KOPT-K1 (cell line): ENCODE results near the gene TRIM39.

Experiments
- H3K27ac ChIP-seq: fragments of 200-600 bp; sonication (generic); 2 replicates; pipeline ENCODE4 v1.5.1; 2016; ENCODE audit warnings: antibody characterized with exemption, mild to moderate bottlenecking, low read depth, low read length; ENCODE audit not compliant: poor library complexity, severe bottlenecking
- H3K36me3 ChIP-seq: fragments of 200-600 bp; sonication (generic); 2 replicates; pipeline ENCODE4 v1.5.1; 2017; ENCODE audit warnings: antibody characterized with exemption, mild to moderate bottlenecking, low read length, moderate library complexity; ENCODE audit not compliant: insufficient read depth
- H3K9me3 ChIP-seq: fragments of 200-600 bp; sonication (generic); 2 replicates; pipeline ENCODE4 v1.5.1; 2017; ENCODE audit warnings: antibody characterized with exemption, low read length, mild to moderate bottlenecking; ENCODE audit not compliant: insufficient read depth, poor library complexity, severe bottlenecking

TRIM39 gene

GRCh38 chr6:30321692-30322388 lies 4.9 kb upstream of the TRIM39 start:
- peaks cover 33% of the 10 kb centered on the region for H3K36me3 ChIP-seq
- no peak overlapping the region for H3K27ac ChIP-seq
- H3K9me3 ChIP-seq, result no peaks in the 10 kb centered on the region

- H3K27ac ChIP-seq, result no peak overlapping the region
- peaks cover 23% of the 10 kb centered on the region for H3K36me3 ChIP-seq
Observed at GRCh38 chr6:30322527-30323501, 3.9 kb upstream of the TRIM39 start.

GRCh38 chr6:30323806-30324205 lies 2.9 kb upstream of the TRIM39 start:
- Histone ChIP-seq H3K9me3 (no peaks in the 10 kb centered on the region), H3K27ac (no peak overlapping the region), H3K36me3 (peaks cover 13% of the 10 kb centered on the region)

More at GRCh38 chr6:30322527-30323501, 3.9 kb upstream of the TRIM39 start:
- H3K9me3 ChIP-seq, result no peaks in the 10 kb centered on the region

GRCh38 chr6:30325150-30325872 lies 1.4 kb upstream of the TRIM39 start:
- Histone ChIP-seq H3K27ac (peak overlapping the region; percentile 77), H3K36me3 (peaks cover 16% of the 10 kb centered on the region; the same call in 1 of the 2 replicates), H3K9me3 (no peaks in the 10 kb centered on the region)

GRCh38 chr6:30325873-30326525 lies 728 bp upstream of the TRIM39 start:
- Histone ChIP-seq H3K36me3 (peaks cover 23% of the 10 kb centered on the region), H3K27ac (peak overlapping the region; percentile 77), H3K9me3 (no peaks in the 10 kb centered on the region)

GRCh38 chr6:30327232-30327746 lies 562 bp downstream of the TRIM39 start:
- peak overlapping the region; percentile 77 for H3K27ac ChIP-seq
- H3K9me3 ChIP-seq, result no peaks in the 10 kb centered on the region
- peaks cover 34% of the 10 kb centered on the region for H3K36me3 ChIP-seq

- no peak overlapping the region for H3K27ac ChIP-seq
- H3K36me3 ChIP-seq, result peaks cover 32% of the 10 kb centered on the region
- H3K9me3 ChIP-seq, result no peaks in the 10 kb centered on the region
Observed at GRCh38 chr6:30328397-30328796, 1.7 kb downstream of the TRIM39 start.

- Histone ChIP-seq H3K27ac (no peak overlapping the region), H3K36me3 (peaks cover 40% of the 10 kb centered on the region), H3K9me3 (no peaks in the 10 kb centered on the region)
Observed at GRCh38 chr6:30329331-30329730, 2.6 kb downstream of the TRIM39 start.

GRCh38 chr6:30331981-30332380 lies 5.3 kb downstream of the TRIM39 start:
- Histone ChIP-seq H3K27ac (no peak overlapping the region), H3K36me3 (peaks cover 65% of the 10 kb centered on the region), H3K9me3 (no peaks in the 10 kb centered on the region)

- no peak overlapping the region for H3K27ac ChIP-seq
- no peaks in the 10 kb centered on the region for H3K9me3 ChIP-seq
- H3K36me3 ChIP-seq, result peaks cover 82% of the 10 kb centered on the region
Observed at GRCh38 chr6:30334075-30334783, 7.5 kb downstream of the TRIM39 start.

GRCh38 chr6:30340589-30341054 lies 13.9 kb downstream of the TRIM39 start:
- H3K27ac ChIP-seq, result no peak overlapping the region
- peaks cover 66% of the 10 kb centered on the region for H3K36me3 ChIP-seq
- no peaks in the 10 kb centered on the region for H3K9me3 ChIP-seq

- H3K36me3 ChIP-seq, result peaks cover 60% of the 10 kb centered on the region
- no peak overlapping the region for H3K27ac ChIP-seq
- no peaks in the 10 kb centered on the region for H3K9me3 ChIP-seq
Observed at GRCh38 chr6:30341218-30341617, 14.5 kb downstream of the TRIM39 start.

- Histone ChIP-seq H3K36me3 (peaks cover 60% of the 10 kb centered on the region), H3K27ac (no peak overlapping the region), H3K9me3 (no peaks in the 10 kb centered on the region)
Observed at GRCh38 chr6:30341728-30342127, 15.0 kb downstream of the TRIM39 start.
